NB4 (cell line): ENCODE data around the gene RNASE13.

Source experiments
- MYC ChIP-seq: IDR thresholded peaks from 2 replicates; pipeline ENCODE4 v1.6.1; 2011; ENCODE audit warnings: low read depth, low read length
- POLR2A ChIP-seq: IDR thresholded peaks from 2 replicates; pipeline ENCODE4 v1.6.1; 2011; ENCODE audit warnings: mild to moderate bottlenecking; ENCODE audit not compliant: insufficient read length; ENCODE audit errors: extremely low read depth
- TF ChIP-seq, protein P1 (sequence below): IDR thresholded peaks from one replicate; pipeline ENCODE4 v1.5.1; 2012; ENCODE audit warnings: low read depth, low read length
- TF ChIP-seq, protein P2 (sequence below): IDR thresholded peaks from 2 replicates; pipeline ENCODE4 v1.6.1; 2011; ENCODE audit warnings: low read depth, low read length

DNA sequence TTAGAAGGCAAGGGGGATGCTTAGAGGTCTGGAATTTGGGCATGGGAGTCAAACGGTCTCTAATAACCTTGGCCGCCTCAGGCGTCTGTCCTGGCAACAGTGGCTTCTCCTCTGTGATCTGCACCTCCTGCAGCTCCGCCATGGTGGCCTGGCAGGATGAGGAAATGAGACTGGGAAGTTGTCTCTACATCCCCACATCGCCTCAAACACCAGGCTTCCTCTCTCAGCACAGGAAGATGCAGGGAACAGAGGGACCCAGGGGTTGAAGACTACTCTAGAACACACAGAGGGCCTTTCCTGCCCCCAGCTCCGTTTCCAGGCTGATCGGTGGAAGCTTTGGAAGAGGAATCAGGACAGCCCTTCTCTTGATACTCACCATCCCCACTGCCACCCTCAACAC, 11.4 kb downstream of the RNASE13 start:
- TF ChIP-seq, protein P1, sequence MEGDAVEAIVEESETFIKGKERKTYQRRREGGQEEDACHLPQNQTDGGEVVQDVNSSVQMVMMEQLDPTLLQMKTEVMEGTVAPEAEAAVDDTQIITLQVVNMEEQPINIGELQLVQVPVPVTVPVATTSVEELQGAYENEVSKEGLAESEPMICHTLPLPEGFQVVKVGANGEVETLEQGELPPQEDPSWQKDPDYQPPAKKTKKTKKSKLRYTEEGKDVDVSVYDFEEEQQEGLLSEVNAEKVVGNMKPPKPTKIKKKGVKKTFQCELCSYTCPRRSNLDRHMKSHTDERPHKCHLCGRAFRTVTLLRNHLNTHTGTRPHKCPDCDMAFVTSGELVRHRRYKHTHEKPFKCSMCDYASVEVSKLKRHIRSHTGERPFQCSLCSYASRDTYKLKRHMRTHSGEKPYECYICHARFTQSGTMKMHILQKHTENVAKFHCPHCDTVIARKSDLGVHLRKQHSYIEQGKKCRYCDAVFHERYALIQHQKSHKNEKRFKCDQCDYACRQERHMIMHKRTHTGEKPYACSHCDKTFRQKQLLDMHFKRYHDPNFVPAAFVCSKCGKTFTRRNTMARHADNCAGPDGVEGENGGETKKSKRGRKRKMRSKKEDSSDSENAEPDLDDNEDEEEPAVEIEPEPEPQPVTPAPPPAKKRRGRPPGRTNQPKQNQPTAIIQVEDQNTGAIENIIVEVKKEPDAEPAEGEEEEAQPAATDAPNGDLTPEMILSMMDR: no peak
- no peak for TF ChIP-seq POLR2A
- TF ChIP-seq MYC: no peak
- TF ChIP-seq, protein P2, sequence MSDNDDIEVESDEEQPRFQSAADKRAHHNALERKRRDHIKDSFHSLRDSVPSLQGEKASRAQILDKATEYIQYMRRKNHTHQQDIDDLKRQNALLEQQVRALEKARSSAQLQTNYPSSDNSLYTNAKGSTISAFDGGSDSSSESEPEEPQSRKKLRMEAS: no peak
